Activated T-cell treated with anti-CD3 and anti-CD28 coated beads for 24 hours (primary cell): ENCODE results near the gene CENPE.
"Not testable (repeated sequence)": the region's sequence is repeated elsewhere in the genome, so short reads cannot be mapped to it uniquely, and the experiment has no call there.

Experiments used
- DNase-seq: peaks from one replicate; pipeline ENCODE4 v3.0.0-alpha.2; 2020; ENCODE audit warnings: low read depth

The CENPE gene

GRCh38 chr4:103198111-103198765, at the start of gene CENPE:
TSS of gene CENPE (minus strand) at chr4:103198343. CDS start at chr4:103198319, 24 bp downstream.
- DNase-seq = peak; percentile 74

DNA sequence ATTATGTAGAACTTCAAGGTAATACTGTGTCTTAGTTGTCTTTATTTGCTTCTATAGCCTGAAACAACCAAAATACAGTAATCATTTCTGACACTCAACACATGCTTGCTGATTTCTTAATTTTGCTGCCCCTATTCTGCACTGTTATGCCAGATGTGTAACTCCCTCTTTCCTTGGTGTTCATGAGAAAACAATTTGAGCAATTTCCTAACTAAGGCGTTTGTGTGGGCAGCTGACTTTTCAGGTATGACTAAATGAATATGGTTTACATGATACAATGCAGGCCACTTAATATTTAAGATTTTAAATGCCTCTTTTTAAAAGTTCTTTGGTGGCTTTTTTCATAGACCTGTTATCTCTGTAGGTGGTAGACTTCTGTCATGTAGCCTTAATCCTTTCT, 46.1 kb upstream of the CENPE start:
- DNase-seq = no peak

GRCh38 chr4:103230938-103231337, 32.8 kb upstream of the CENPE start:
- DNase-seq = not testable (repeated sequence)

- not testable (repeated sequence) for DNase-seq
Observed at GRCh38 chr4:103223556-103223955, 25.4 kb upstream of the CENPE start.

- no peak for DNase-seq
Observed at GRCh38 chr4:103207673-103208072, 9.5 kb upstream of the CENPE start.

DNA sequence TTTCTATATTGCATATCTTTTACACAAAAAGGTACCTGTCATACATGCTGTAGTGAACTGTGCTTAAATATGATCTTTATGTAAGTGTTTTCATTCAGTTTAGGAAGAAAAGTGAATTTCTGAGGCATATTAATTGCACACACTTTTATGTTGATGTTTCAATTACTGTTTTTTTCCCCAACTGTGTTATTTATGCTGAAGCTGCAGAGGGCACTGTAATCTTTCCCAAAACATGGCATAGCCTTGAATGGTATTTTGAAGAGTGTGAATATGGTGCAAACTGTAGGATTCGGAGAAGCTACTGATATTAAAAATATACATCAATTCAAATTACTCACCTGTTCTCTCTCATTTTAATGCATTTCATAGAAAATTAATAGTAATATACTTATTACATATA, 6.0 kb upstream of the CENPE start:
- DNase-seq = no peak

DNA sequence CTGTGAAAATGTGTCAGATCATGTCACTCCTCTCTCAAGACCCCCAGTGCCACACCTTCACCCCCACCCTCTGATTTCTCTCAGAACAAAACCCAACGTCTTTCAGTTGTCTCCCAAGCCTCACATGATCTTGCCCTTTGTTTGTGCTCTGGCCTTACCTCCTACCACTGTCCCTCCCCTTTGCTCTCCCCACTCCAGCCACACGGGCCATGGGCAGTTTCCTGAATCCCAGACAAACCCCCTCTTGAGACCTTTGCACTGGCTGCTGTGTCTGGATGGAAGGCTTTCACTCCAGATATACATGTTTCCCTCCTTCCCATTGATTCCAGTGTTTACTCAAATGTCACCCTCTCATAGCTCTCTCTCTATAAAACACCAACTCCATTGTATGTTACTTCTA, 3.6 kb upstream of the CENPE start:
- DNase-seq = no peak

- no peak for DNase-seq
Observed at GRCh38 chr4:103201253-103201652, 3.1 kb upstream of the CENPE start.

DNA sequence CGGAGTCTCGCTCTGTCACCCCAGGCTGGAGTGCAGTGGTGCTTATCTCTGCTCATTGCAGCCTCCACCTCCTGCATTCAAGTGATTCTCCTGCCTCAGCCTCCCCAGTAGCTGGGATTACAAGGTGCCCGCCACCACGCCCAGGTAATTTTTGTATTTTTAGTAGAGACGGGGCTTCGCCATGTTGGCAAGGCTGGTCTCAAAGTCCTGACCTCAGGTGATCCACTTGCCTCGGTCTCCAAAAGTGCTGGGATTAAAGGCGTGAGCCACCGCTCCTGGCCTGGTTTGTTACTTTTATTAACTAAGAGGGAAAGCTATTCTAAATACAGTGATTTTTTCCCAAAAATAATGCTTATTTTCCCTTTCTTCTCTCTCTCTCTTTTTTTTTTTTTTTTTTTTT, 866 bp upstream of the CENPE start:
- DNase-seq = no peak

GRCh38 chr4:103197765-103198110, 405 bp downstream of the CENPE start:
- DNase-seq = no peak

GRCh38 chr4:103193457-103193856, 4.7 kb downstream of the CENPE start:
- DNase-seq = no peak

DNA sequence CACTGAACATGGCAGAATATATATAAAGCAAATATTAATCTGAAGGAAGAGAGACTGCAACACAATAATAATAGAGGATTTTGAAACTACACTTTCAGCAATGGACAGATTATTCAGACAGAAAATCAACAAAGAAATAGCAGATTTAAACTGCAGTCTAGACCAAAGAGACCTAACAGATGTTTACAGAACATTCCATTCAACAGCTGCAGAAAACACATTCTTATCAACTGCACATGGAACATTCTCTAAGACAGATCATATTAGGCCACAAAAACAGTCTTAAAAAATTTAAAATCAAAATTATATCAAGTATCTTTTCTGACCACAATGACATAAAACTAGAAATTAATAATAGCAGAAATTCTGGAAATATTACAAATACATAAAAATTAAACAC, 27.1 kb downstream of the CENPE start:
- DNase-seq = no peak

DNA sequence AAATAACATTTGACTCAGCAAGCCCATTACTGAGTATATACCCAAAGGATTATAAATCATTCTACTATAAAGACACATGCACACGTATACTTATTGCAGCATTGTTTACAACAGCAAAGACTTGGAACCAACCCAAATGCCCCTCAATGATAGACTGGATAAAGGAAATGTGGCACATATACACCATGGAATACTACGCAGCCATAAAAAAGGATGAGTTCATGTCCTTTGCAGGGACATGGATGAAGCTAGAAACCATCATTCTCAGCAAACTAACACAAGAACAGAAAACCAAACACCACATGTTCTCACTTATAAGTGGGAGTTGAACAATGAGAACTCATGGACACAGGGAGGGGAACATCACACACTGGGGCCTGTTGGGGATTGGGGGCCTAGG, 28.4 kb downstream of the CENPE start:
- not testable (repeated sequence) for DNase-seq

- DNase-seq = no peak
Observed at GRCh38 chr4:103168993-103169392, 29.1 kb downstream of the CENPE start.

GRCh38 chr4:103162176-103162575, 36.0 kb downstream of the CENPE start:
- DNase-seq = no peak

GRCh38 chr4:103158760-103159159, 39.4 kb downstream of the CENPE start:
- DNase-seq = no peak

- no peak for DNase-seq
Observed at GRCh38 chr4:103156106-103156505, 42.0 kb downstream of the CENPE start.

DNA sequence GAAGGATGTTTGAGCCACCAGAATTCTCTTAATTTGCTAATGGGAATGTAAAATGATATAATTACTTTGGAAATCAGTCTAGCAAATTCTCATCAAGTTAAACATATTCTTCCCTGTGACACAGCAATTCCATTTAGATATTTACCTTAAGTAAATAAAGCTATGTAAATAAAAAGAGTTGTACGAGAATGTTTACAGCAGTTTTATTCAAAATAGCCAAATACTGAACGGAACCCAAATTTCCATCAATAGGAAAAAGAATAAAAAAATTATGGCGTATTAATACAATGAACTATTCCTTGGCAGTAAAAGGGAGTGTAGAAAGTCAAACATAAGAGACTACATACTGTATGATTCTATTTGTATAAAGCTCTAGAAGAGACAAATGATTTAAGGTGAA, 45.8 kb downstream of the CENPE start:
- no peak for DNase-seq

DNA sequence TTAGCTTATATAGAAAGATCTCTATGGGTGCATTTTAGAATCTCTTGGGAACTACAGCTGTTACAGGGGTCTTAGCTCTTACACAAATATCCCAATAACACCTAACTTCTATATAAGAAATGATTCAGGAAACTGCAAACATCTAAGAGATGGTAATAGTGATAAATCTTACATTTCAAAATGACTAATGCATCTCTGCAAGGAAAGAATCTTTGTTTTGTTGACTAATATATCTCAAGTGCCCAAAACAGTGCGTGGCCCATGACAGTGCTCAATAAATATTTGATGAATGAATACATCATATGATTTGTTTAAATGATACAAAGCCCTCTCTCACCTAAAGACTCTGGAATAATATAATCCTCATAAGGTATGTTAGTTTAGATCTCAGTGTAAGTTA, 47.5 kb downstream of the CENPE start:
- DNase-seq = no peak

DNA sequence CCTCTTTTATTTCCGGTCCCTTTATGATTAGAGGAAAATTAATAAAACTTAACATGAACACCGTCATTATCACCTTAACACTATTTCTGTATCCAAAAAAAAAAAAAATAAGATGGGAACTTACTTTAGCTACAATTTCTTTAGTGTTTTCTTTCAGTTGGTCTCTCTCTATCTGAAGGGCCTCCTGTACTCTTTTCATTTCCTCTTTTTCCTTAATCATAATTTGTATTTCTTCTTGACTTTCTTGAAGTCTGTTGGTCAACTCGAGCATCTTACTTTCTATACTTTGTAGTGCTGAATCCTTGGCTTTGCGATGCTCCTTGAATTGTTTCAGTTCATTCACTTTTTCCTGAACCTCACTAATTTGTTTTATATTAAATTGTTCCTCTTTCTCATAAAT, 53.2 kb downstream of the CENPE start:
- DNase-seq = no peak

DNA sequence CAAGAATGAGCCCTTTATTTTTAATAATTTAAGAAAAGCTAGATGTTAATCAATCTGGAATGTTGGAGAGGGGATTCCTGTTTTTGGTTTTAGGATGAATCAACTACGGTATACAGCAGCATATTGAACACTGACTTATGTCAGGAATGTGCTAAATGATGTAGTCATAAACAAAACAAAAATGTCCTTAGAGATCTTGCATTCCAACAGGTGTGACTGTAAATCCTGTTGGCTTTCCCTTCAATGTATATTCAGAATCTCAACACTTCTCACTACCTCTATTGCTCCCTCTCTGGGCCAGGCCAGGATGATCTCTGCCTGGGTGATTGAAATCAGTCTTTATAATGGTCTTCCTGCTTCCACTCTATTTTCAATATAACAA, 60.7 kb downstream of the CENPE start:
- DNase-seq = no peak

GRCh38 chr4:103136671-103137445, 61.3 kb downstream of the CENPE start:
- DNase-seq = no peak

DNA sequence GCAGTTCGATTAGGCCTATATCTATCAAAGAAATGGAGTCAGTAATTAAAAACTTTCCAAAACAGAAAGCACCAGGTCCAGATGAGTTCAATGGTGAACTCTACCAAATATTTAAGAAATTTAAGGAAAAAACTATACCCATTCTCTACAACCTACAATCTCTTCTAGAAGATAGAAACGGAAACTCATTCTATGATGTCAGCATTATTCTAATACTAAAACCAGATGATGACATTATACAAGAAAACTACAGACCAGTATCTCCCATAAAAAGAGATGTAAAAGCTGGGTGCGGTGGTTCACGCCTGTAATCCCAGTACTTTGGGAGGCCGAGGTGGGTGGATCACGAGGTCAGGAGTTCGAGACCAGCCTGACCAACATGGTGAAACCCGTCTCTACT, 69.0 kb downstream of the CENPE start:
- no peak for DNase-seq

- no peak for DNase-seq
Observed at GRCh38 chr4:103126126-103126525, 72.0 kb downstream of the CENPE start.
